IPS DF 6.9 (cell line): ENCODE data around the gene JARID2.

Experiments used
- DNase-seq: peaks from one replicate; pipeline ENCODE4 v3.0.0-alpha.2; 2013; ENCODE audit warnings: low read depth, low spot score
- H3K27ac ChIP-seq: one replicate; pipeline ENCODE4 v1.5.1; 2013; ENCODE audit warnings: low read length, control low read depth
- H3K27me3 ChIP-seq: 2 replicates; pipeline ENCODE4 v1.6.1; 2013; ENCODE audit warnings: mild to moderate bottlenecking, low read length; ENCODE audit not compliant: control insufficient read depth, insufficient read depth
- H3K36me3 ChIP-seq: 2 replicates; pipeline ENCODE4 v1.6.1; 2013; ENCODE audit warnings: low read length; ENCODE audit not compliant: control insufficient read depth, insufficient read depth
- H3K4me1 ChIP-seq: 2 replicates; pipeline ENCODE4 v1.6.1; 2013; ENCODE audit warnings: low read length; ENCODE audit not compliant: control insufficient read depth, insufficient read depth
- H3K4me3 ChIP-seq: 2 replicates; pipeline ENCODE4 v1.5.1; 2013; ENCODE audit warnings: mild to moderate bottlenecking, low read length
- H3K9me3 ChIP-seq: 2 replicates; pipeline ENCODE4 v1.6.1; 2013; ENCODE audit warnings: low read length, inconsistent platforms; ENCODE audit not compliant: control insufficient read depth, insufficient read depth
- WGBS: extraction: QIAGEN DNeasy Blood & Tissue Kit; methylation state at CpG from one replicate; pipeline ENCODE4 v1.1.7; 2013; ENCODE audit warnings: mixed read lengths, missing lambda C conversion rate; ENCODE audit not compliant: insufficient read length, insufficient coverage; 5-methylcytosine and 5-hydroxymethylcytosine counted together

JARID2 gene

GRCh38 chr6:15299430-15300131 lies 53.7 kb downstream of the JARID2 start:
- Histone ChIP-seq H3K4me1 (peaks cover 6% of the 10 kb centered on the region), H3K4me3 (no peak overlapping the region), H3K27me3 (no peaks in the 10 kb centered on the region), H3K9me3 (no peaks in the 10 kb centered on the region), H3K36me3 (no peaks in the 10 kb centered on the region), H3K27ac (no peak overlapping the region)
- no peak for DNase-seq
- no CpG with 5 or more reads among the region's 8 CpGs for WGBS

DNA sequence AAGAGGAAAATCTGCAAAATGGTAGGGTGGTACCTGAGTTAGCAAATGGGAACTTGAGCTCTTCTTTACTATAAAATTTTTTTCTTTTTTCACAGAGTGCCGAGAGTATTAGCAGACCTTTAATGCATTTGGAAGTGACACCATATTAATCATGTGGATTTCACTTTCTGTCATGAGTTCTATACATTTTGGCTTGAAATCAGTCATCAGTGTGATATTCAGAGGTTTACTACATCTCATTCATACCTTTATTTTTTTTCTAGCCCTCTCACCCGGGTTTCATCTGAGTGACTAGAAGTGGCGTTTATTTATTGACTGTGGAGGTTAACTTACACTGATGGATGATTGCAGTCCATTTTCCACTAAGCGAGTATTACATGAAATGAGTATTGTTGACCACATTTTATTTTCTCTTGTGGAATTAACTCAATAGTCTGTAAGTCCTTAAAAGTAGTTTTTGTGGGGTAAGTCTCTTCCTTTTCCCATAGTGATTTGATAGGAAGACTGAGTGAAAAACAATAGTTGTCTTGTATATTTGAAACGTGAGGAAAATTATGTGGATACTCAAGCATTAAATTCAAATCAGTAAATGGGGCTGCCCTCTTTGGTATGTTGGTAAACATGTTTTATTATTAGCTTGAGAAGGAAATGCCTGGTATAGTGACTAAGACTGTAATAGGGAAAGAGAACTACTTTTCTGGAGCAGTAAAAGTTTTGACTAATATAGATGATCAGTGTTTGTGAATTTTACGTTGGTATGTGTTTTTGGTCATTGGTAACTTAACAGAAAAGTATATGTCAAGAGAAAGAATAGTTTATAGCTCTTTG lies 55.5 kb downstream of the JARID2 start:
- DNase-seq: no peak
- no peaks in the 10 kb centered on the region for H3K36me3 ChIP-seq
- no peaks in the 10 kb centered on the region for H3K27me3 ChIP-seq
- peaks cover 10% of the 10 kb centered on the region for H3K4me1 ChIP-seq
- no peak overlapping the region for H3K4me3 ChIP-seq
- H3K27ac ChIP-seq: no peak overlapping the region
- WGBS: 100% methylated on average over 1 of the region's 6 CpGs
- no peaks in the 10 kb centered on the region for H3K9me3 ChIP-seq

DNA sequence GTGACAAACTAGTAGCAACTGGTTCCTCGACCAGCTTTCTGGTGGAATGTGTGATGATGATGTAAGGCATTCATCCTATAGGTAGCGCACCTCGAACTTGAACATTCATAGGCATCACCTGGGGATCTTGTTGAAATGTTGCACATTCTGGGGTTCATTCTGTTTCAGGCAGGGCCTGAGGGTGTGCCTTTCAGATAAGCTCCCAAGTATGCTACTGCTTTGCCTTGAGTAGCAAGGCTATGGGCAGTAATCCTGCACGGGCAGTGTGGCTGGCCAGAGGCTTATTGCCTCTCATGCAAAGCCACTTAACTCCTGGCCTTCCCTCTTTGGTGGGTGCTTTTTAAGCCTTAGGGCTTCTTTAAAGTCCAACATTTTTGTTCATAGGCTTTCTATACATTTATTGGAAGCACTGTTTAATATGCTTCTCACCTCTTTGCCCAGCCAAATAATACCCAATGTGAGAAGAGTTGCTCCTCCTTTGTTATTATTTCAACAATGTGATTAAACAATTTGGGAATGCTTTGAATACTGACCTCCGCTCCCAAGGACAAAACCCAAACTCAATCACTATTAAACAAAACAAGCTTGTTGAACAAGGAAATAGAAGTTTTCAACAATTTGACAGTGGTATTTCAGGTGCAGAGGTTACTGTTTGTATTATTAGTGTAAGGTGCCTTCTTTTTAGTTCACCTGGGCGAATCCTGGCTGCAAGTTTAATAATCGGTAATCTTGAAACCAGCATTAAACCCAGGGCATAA lies 57.5 kb downstream of the JARID2 start:
- Histone ChIP-seq H3K27ac (no peak overlapping the region), H3K36me3 (no peaks in the 10 kb centered on the region), H3K9me3 (no peaks in the 10 kb centered on the region), H3K27me3 (no peaks in the 10 kb centered on the region), H3K4me1 (peaks cover 12% of the 10 kb centered on the region), H3K4me3 (no peak overlapping the region)
- WGBS: no CpG with 5 or more reads among the region's 7 CpGs
- no peak for DNase-seq

DNA sequence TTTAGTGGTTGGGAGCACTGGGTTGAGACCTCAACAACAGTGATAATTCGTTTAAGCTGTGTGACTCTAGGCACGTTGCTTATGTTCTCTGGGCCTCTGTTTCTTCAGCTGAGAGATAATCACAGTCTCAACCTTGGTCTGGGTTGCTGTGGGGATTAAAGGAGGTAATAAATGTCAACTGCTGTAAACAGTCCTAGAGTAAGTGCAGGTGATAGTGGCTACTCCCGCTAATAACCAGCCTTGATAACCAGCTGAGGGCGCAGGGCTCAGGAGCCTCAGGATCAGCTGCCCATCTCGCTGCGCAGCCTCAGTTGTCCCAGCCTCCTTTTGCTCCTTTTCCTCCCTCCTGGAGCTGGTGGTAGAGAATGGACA lies 58.0 kb downstream of the JARID2 start:
- no peaks in the 10 kb centered on the region for H3K27me3 ChIP-seq
- no CpG with 5 or more reads among the region's 6 CpGs for WGBS
- no peaks in the 10 kb centered on the region for H3K9me3 ChIP-seq
- H3K27ac ChIP-seq: no peak overlapping the region
- no peaks in the 10 kb centered on the region for H3K36me3 ChIP-seq
- DNase-seq: no peak
- peaks cover 12% of the 10 kb centered on the region for H3K4me1 ChIP-seq
- no peak overlapping the region for H3K4me3 ChIP-seq

- WGBS: 100% methylated on average over 1 of the region's 4 CpGs
- Histone ChIP-seq H3K4me3 (no peak overlapping the region), H3K9me3 (no peaks in the 10 kb centered on the region), H3K27ac (no peak overlapping the region), H3K27me3 (no peaks in the 10 kb centered on the region), H3K36me3 (no peaks in the 10 kb centered on the region), H3K4me1 (peaks cover 12% of the 10 kb centered on the region)
- no peak for DNase-seq
These were observed 58.6 kb downstream of the JARID2 start for GRCh38 chr6:15304337-15305042.

DNA sequence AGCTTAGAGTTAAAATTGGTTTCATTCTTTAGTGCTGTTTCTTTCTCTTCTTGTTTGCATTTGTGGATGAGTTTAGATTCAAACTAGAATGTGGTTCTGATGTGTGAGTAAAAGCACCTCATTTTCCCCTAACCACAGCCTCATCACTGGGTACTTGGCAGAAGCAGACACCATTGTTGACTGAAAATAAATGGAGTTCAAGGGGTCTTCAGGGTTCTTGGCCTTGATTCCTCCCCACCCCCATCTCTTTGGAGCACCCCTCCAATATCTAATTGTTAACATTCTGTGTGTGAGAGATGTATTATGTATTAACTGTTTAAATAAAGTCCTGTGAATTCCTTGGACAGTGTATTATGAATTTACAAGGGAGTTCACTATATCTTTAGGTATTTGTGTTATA lies 59.6 kb downstream of the JARID2 start:
- H3K4me3 ChIP-seq: no peak overlapping the region
- H3K27ac ChIP-seq: no peak overlapping the region
- H3K27me3 ChIP-seq: no peaks in the 10 kb centered on the region
- H3K9me3 ChIP-seq: no peaks in the 10 kb centered on the region
- no peaks in the 10 kb centered on the region for H3K36me3 ChIP-seq
- peaks cover 10% of the 10 kb centered on the region for H3K4me1 ChIP-seq
- no peak for DNase-seq

- WGBS: no CpG with 5 or more reads among the region's 7 CpGs
- DNase-seq: no peak
- Histone ChIP-seq H3K4me3 (no peak overlapping the region), H3K4me1 (peaks cover 12% of the 10 kb centered on the region), H3K27me3 (no peaks in the 10 kb centered on the region), H3K9me3 (no peaks in the 10 kb centered on the region), H3K36me3 (no peaks in the 10 kb centered on the region), H3K27ac (no peak overlapping the region)
These were observed 60.0 kb downstream of the JARID2 start for GRCh38 chr6:15305909-15306308.

- Histone ChIP-seq H3K36me3 (no peaks in the 10 kb centered on the region), H3K9me3 (no peaks in the 10 kb centered on the region), H3K4me1 (peaks cover 15% of the 10 kb centered on the region), H3K27ac (no peak overlapping the region), H3K27me3 (no peaks in the 10 kb centered on the region), H3K4me3 (no peak overlapping the region)
- DNase-seq: no peak
- WGBS: no CpG with 5 or more reads among the region's 5 CpGs
These were observed 62.8 kb downstream of the JARID2 start for GRCh38 chr6:15308435-15309213.

DNA sequence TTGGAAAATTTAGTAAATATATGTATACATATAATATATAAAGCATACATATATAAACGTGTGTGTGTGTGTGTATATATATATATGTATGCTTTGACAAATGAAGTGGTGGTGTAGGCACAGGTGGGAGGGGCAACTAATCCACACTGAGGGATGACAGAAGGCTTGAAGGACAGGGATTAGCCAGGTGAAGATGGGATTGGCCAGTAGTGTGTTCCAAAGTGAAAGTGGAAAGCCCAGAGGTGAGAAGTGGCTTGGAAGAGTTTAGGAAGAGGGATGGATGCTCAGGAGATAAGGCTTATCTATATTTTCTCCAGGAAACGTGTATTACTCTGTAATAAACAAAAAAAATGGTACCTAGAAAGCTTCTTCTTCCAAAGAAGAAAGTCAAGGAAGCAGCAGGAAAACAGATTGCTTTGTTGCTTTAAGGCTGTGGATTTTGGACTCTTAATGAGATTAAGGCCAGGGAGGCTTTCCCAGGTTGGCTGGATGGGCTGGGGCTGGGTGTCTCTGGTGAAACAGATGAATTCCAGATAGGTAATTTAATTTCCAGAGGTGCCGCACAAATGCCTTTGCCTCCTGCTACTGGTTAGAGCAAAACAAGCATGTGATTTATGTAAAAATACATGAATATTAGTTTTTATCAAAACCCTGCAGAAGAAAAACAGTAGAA lies 63.9 kb downstream of the JARID2 start:
- H3K9me3 ChIP-seq: no peaks in the 10 kb centered on the region
- peaks cover 13% of the 10 kb centered on the region for H3K4me1 ChIP-seq
- H3K27me3 ChIP-seq: no peaks in the 10 kb centered on the region
- no peak for DNase-seq
- no CpG with 5 or more reads among the region's 3 CpGs for WGBS
- no peak overlapping the region for H3K27ac ChIP-seq
- H3K4me3 ChIP-seq: no peak overlapping the region
- H3K36me3 ChIP-seq: no peaks in the 10 kb centered on the region
